ENCODE results near the gene MAZ.
"Not testable (repeated sequence)": the region's sequence is repeated elsewhere in the genome, so short reads cannot be mapped to it uniquely, and the experiment has no call there.

Gene MAZ

DNA sequence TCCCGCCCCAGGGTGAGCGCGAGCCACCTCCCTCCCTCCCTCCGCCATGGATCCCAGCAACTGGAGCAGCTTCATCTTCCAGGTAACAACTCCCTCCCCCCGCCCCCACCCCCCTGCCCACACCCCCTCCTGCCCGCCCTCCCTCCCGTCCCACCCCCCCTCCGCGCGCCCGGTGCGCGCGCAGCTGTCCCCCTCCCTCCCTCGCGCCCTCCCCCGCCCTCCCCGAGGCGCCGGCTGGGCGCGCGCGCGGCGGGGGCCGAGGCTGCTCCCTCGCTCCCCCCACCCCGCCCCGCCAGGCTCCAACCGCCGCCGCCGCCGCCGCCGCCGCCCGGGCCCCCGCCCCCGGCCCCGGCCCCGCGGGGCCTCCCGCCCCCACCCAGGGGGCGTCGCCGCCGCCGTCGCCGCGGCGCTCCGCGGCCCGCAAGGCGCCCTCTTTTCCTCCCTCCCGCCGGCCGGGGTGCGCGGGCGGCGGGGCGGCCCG lies at the start of gene MAZ:
Gene MAZ (plus strand): TSS at position 431 of the 481 bp plus-strand sequence. CDS start 173 bp downstream, outside the sequence.
- peaks cover 10 to 21% of the 10 kb centered on the region in 2 donors for H3K36me3 ChIP-seq (ENCODE audit: control insufficient read depth in 1 of 2, insufficient read depth in 2 of 2, low read length in 2 of 2)
- peak within 1 kb of the TSS; percentile 80 to 90 for H3K4me3 ChIP-seq (ENCODE audit: low read depth in 1 of 2, low read length in 2 of 2)
- H3K9me3 ChIP-seq (ENCODE audit: control insufficient read depth in 1 of 2, low read length in 2 of 2): no peaks in the 10 kb centered on the region
- H3K4me1 ChIP-seq (ENCODE audit: control insufficient read depth in 1 of 2, insufficient read depth in 2 of 2, low read length in 2 of 2): peaks cover 31 to 47% of the 10 kb centered on the region in 2 donors
- peak within 1 kb of the TSS; percentile 93 for H3K27ac ChIP-seq (ENCODE audit: low read length)
- H3K27me3 ChIP-seq (ENCODE audit: low read depth, low read length): no peaks in the 10 kb centered on the region

DNA sequence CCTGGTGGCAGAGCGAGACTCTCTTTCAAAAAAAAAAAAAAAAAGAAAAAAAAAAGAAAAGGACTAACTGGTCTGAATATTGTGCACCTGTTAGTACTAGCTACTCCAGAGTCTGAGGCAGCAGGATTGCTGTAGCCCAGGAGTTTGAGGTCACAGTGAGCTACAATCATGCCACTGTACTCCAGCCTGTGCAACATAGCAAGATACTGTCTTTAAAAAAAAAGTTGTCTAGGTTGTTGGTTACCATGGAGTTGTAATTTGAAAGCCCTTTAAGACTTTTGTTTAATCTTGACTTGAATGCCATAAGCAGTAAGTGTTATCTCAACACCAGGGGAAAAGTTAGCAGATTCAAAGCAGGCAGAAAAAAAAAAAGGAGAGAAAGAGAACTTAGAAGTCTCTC lies 49.7 kb upstream of the MAZ start:
- Histone ChIP-seq H3K9me3 (ENCODE audit: control insufficient read depth in 1 of 2, low read length in 2 of 2) (no peaks in the 10 kb centered on the region), H3K4me1 (ENCODE audit: control insufficient read depth in 1 of 2, insufficient read depth in 2 of 2, low read length in 2 of 2) (no peaks in the 10 kb centered on the region), H3K27ac (ENCODE audit: low read length) (no peak overlapping the region), H3K27me3 (ENCODE audit: low read depth, low read length) (no peaks in the 10 kb centered on the region), H3K4me3 (ENCODE audit: low read depth in 1 of 2, low read length in 2 of 2) (no peak overlapping the region), H3K36me3 (ENCODE audit: control insufficient read depth in 1 of 2, insufficient read depth in 2 of 2, low read length in 2 of 2) (no peaks in the 10 kb centered on the region)

- H3K4me1 ChIP-seq (ENCODE audit: control insufficient read depth in 1 of 2, insufficient read depth in 2 of 2, low read length in 2 of 2); H3K9me3 ChIP-seq (ENCODE audit: control insufficient read depth in 1 of 2, low read length in 2 of 2); H3K36me3 ChIP-seq (ENCODE audit: control insufficient read depth in 1 of 2, insufficient read depth in 2 of 2, low read length in 2 of 2); H3K4me3 ChIP-seq (ENCODE audit: low read depth in 1 of 2, low read length in 2 of 2); H3K27ac ChIP-seq (ENCODE audit: low read length); H3K27me3 ChIP-seq (ENCODE audit: low read depth, low read length): not testable (repeated sequence)
Measured at GRCh38 chr16:29757086-29757485, 49.2 kb upstream of the MAZ start.

DNA sequence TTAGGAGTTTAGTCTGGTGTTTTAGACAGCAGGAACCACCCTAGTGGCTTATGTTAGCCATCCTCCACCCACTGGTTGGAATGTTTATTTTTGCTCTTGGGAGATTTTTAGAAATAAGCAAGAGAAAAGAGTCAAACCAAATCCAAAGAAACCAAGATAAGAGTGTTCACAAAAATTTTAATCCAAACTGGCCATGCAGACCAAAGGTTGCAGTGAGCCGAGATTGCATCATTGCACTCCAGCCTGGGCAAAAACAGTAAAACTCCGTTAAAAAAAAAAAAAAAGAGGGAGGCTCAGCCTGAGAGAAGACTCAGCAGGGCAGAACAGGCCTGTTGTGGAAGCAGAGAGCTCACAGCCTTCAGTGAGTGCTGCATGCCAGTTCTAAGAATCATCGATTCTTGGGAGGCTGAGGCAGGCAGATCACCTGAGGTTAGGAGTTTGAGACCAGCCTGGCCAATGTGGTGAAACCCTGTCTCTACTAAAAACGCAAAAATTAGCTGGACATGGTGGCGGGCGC lies 48.3 kb upstream of the MAZ start:
- no peaks in the 10 kb centered on the region for H3K36me3 ChIP-seq (ENCODE audit: control insufficient read depth in 1 of 2, insufficient read depth in 2 of 2, low read length in 2 of 2)
- no peak overlapping the region for H3K27ac ChIP-seq (ENCODE audit: low read length)
- no peak overlapping the region for H3K4me3 ChIP-seq (ENCODE audit: low read depth in 1 of 2, low read length in 2 of 2)
- no peaks in the 10 kb centered on the region for H3K4me1 ChIP-seq (ENCODE audit: control insufficient read depth in 1 of 2, insufficient read depth in 2 of 2, low read length in 2 of 2)
- no peaks in the 10 kb centered on the region for H3K9me3 ChIP-seq (ENCODE audit: control insufficient read depth in 1 of 2, low read length in 2 of 2)
- no peaks in the 10 kb centered on the region for H3K27me3 ChIP-seq (ENCODE audit: low read depth, low read length)

DNA sequence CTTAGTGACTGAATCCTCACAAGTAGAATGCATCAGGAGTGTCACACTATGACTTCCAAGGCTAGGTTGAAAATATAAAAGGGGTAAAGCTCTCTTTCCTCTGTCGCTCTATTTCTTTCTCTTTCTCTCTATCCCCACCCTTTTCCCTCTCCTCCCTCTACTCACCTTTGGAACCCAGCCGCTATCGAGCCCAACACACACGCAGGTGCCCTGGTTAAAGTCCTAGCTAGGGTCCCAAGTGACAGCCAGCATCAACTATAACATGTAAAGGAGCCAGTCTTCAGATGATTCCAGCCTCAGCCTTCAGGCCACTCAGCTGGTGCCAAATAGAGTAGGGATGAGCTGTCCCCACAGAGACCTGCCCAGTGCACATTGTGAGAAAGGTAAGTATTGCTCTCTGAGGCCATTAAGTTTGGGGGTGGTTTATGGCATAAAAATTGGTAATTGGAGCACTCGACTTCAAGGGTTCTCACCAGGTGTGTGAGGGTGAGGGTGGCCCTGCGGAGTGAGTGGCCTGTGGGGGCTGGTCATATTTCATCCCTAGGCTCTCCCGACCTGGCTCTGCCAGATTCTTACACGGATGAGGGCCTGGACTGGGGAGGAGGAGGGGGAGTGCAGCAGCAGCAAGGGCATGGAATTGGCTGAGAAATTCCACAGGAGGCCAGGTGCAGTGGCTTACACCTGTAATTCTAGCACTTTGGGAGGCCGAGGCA lies 45.6 kb upstream of the MAZ start:
- H3K27me3 ChIP-seq (ENCODE audit: low read depth, low read length): no peaks in the 10 kb centered on the region
- H3K4me1 ChIP-seq (ENCODE audit: control insufficient read depth in 1 of 2, insufficient read depth in 2 of 2, low read length in 2 of 2): no peaks in the 10 kb centered on the region
- no peak overlapping the region for H3K4me3 ChIP-seq (ENCODE audit: low read depth in 1 of 2, low read length in 2 of 2)
- H3K27ac ChIP-seq (ENCODE audit: low read length): no peak overlapping the region
- H3K9me3 ChIP-seq (ENCODE audit: control insufficient read depth in 1 of 2, low read length in 2 of 2): no peaks in the 10 kb centered on the region
- no peaks in the 10 kb centered on the region for H3K36me3 ChIP-seq (ENCODE audit: control insufficient read depth in 1 of 2, insufficient read depth in 2 of 2, low read length in 2 of 2)

DNA sequence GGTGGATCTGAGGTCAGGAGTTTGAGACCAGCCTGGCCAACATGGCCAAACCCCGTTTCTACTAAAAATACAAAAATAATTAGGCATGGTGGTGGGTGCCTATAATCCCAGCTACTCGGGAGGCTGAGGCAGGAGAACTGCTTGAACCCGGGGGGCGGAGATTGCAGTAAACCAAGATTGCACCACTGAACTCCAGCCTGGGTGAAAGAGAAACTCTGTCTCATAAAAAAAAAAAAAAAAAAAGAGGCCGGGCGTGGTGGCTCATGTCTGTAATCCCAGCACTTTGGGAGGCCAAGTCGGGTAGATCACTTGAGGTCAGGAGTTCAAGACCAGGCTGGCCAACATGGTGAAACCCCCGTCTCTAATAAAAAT lies 45.1 kb upstream of the MAZ start:
- H3K27ac ChIP-seq (ENCODE audit: low read length); H3K4me1 ChIP-seq (ENCODE audit: control insufficient read depth in 1 of 2, insufficient read depth in 2 of 2, low read length in 2 of 2); H3K4me3 ChIP-seq (ENCODE audit: low read depth in 1 of 2, low read length in 2 of 2); H3K27me3 ChIP-seq (ENCODE audit: low read depth, low read length); H3K36me3 ChIP-seq (ENCODE audit: control insufficient read depth in 1 of 2, insufficient read depth in 2 of 2, low read length in 2 of 2); H3K9me3 ChIP-seq (ENCODE audit: control insufficient read depth in 1 of 2, low read length in 2 of 2): not testable (repeated sequence)

GRCh38 chr16:29761882-29762281 lies 44.4 kb upstream of the MAZ start:
- no peak overlapping the region for H3K27ac ChIP-seq (ENCODE audit: low read length)
- no peaks in the 10 kb centered on the region for H3K27me3 ChIP-seq (ENCODE audit: low read depth, low read length)
- H3K4me1 ChIP-seq (ENCODE audit: control insufficient read depth in 1 of 2, insufficient read depth in 2 of 2, low read length in 2 of 2): no peaks in the 10 kb centered on the region
- H3K4me3 ChIP-seq (ENCODE audit: low read depth in 1 of 2, low read length in 2 of 2): no peak overlapping the region
- no peaks in the 10 kb centered on the region for H3K36me3 ChIP-seq (ENCODE audit: control insufficient read depth in 1 of 2, insufficient read depth in 2 of 2, low read length in 2 of 2)
- no peaks in the 10 kb centered on the region for H3K9me3 ChIP-seq (ENCODE audit: control insufficient read depth in 1 of 2, low read length in 2 of 2)

DNA sequence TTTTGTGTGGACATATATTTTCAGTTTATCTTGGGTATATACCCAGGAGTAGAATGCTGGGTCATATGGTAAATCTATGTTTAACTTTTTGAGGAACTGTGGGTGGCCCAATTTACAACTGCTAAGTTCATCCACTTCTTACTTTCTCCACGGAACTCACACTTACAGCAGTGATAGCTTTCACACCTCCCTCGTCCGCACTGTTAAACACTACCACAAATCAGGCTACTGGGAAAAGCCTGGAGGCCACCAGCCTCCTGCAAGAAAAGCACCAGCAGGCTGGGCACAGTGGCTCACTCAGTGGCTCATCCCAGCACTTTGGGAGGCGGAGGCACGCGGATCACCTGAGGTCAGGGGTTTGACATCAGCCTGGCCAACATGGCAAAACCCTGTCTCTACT lies 43.0 kb upstream of the MAZ start:
- no peaks in the 10 kb centered on the region for H3K9me3 ChIP-seq (ENCODE audit: control insufficient read depth in 1 of 2, low read length in 2 of 2)
- H3K4me1 ChIP-seq (ENCODE audit: control insufficient read depth in 1 of 2, insufficient read depth in 2 of 2, low read length in 2 of 2): no peaks in the 10 kb centered on the region
- no peaks in the 10 kb centered on the region for H3K36me3 ChIP-seq (ENCODE audit: control insufficient read depth in 1 of 2, insufficient read depth in 2 of 2, low read length in 2 of 2)
- H3K27me3 ChIP-seq (ENCODE audit: low read depth, low read length): no peaks in the 10 kb centered on the region
- no peak overlapping the region for H3K27ac ChIP-seq (ENCODE audit: low read length)
- no peak overlapping the region for H3K4me3 ChIP-seq (ENCODE audit: low read depth in 1 of 2, low read length in 2 of 2)

- Histone ChIP-seq H3K27ac (ENCODE audit: low read length) (no peak overlapping the region), H3K36me3 (ENCODE audit: control insufficient read depth in 1 of 2, insufficient read depth in 2 of 2, low read length in 2 of 2) (no peaks in the 10 kb centered on the region), H3K9me3 (ENCODE audit: control insufficient read depth in 1 of 2, low read length in 2 of 2) (no peaks in the 10 kb centered on the region), H3K4me3 (ENCODE audit: low read depth in 1 of 2, low read length in 2 of 2) (no peak overlapping the region), H3K4me1 (ENCODE audit: control insufficient read depth in 1 of 2, insufficient read depth in 2 of 2, low read length in 2 of 2) (no peaks in the 10 kb centered on the region), H3K27me3 (ENCODE audit: low read depth, low read length) (no peaks in the 10 kb centered on the region)
Measured at GRCh38 chr16:29765167-29766032, 40.9 kb upstream of the MAZ start.

DNA sequence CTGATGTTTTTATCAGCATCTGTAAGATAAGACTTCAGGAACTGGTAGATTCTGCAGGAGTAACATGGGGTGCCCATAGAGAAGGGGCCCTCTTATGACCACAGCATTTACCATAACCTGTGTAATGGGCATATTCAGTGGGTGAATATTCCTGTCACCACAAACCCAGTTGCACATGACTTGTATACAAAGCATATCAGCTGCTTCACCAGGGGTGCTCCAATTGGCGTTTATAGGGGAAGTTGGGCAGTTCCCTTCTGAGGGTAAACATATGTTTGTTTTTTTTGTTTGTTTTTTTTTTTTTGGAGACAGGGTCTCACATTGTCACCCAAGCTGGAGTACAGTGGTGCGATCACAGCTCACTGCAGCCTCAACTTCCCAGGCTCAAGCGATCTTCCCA lies 39.8 kb upstream of the MAZ start:
- H3K36me3 ChIP-seq (ENCODE audit: control insufficient read depth in 1 of 2, insufficient read depth in 2 of 2, low read length in 2 of 2): no peaks in the 10 kb centered on the region
- H3K4me3 ChIP-seq (ENCODE audit: low read depth in 1 of 2, low read length in 2 of 2): no peak overlapping the region
- no peak overlapping the region for H3K27ac ChIP-seq (ENCODE audit: low read length)
- H3K27me3 ChIP-seq (ENCODE audit: low read depth, low read length): no peaks in the 10 kb centered on the region
- H3K4me1 ChIP-seq (ENCODE audit: control insufficient read depth in 1 of 2, insufficient read depth in 2 of 2, low read length in 2 of 2): no peaks in the 10 kb centered on the region
- H3K9me3 ChIP-seq (ENCODE audit: control insufficient read depth in 1 of 2, low read length in 2 of 2): no peaks in the 10 kb centered on the region

DNA sequence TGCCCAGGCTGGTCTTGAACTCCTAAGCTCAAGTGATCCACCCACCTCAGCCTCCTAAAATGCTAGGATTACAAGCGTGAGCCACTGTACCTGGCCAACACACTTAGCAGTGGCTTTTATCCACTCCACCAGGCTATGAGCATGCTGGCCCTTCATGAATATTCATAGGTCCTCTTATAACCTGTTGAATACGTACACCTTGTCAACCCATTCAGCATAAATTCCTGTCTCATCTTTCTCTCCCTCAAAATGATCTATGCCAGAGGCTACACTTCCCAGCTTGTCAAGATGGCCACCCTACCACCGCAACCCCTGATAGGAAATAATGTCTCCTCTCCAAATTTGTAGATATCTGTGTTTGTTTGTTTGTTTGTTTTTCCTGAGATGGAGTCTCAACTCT lies 39.3 kb upstream of the MAZ start:
- H3K9me3 ChIP-seq (ENCODE audit: control insufficient read depth in 1 of 2, low read length in 2 of 2): no peaks in the 10 kb centered on the region
- no peaks in the 10 kb centered on the region for H3K27me3 ChIP-seq (ENCODE audit: low read depth, low read length)
- no peaks in the 10 kb centered on the region for H3K4me1 ChIP-seq (ENCODE audit: control insufficient read depth in 1 of 2, insufficient read depth in 2 of 2, low read length in 2 of 2)
- H3K27ac ChIP-seq (ENCODE audit: low read length): no peak overlapping the region
- H3K36me3 ChIP-seq (ENCODE audit: control insufficient read depth in 1 of 2, insufficient read depth in 2 of 2, low read length in 2 of 2): no peaks in the 10 kb centered on the region
- no peak overlapping the region for H3K4me3 ChIP-seq (ENCODE audit: low read depth in 1 of 2, low read length in 2 of 2)

All from muscle layer of duodenum (tissue), 2 donors.